GM13976 (cell line): ENCODE results near the gene RTL9.

ENCODE experiments used
- DNase-seq: peaks from one replicate; pipeline ENCODE4 v3.0.0; 2012; ENCODE audit warnings: low spot score
- CTCF ChIP-seq: IDR thresholded peaks from 2 replicates; pipeline ENCODE4 v1.5.1; 2012; ENCODE audit warnings: borderline replicate concordance, mild to moderate bottlenecking; ENCODE audit not compliant: insufficient read depth; ENCODE audit errors: extremely low read depth, missing control alignments, control extremely low read depth
- in situ Hi-C: fragments of 300-500 bp; cut with MboI; formaldehyde crosslinking; loops from one replicate; pipeline ENCODE4 v1.12.0; 2022; ENCODE audit warnings: low sequenced_read_pairs, mixed read lengths, inconsistent platforms; ENCODE audit not compliant: unreplicated experiment

Gene RTL9

GRCh38 chrX:110397339-110397738, 38.7 kb downstream of the RTL9 start:
- in situ Hi-C loops = no loop called here
- no peak for TF ChIP-seq CTCF
- no peak for DNase-seq

GRCh38 chrX:110397904-110398303, 39.3 kb downstream of the RTL9 start:
- no peak for TF ChIP-seq CTCF
- in situ Hi-C loops = no loop called here
- no peak for DNase-seq

- no peak for TF ChIP-seq CTCF
- DNase-seq = no peak
- in situ Hi-C loops = no loop called here
These were observed 40.8 kb downstream of the RTL9 start for GRCh38 chrX:110399497-110399896.

- in situ Hi-C loops = loop anchor here (5.0 to 25.0 kb wide), 2 partner anchors 243 to 488 kb away; no protein-coding TSS in a partner anchor
- DNase-seq = no peak
- TF ChIP-seq CTCF = no peak
These were observed 41.3 kb downstream of the RTL9 start for GRCh38 chrX:110399966-110400365.

- DNase-seq = no peak
- TF ChIP-seq CTCF = no peak
- in situ Hi-C loops = loop anchor here (5.0 to 25.0 kb wide), 2 partner anchors 244 to 489 kb away; no protein-coding TSS in a partner anchor
These were observed 42.5 kb downstream of the RTL9 start for GRCh38 chrX:110401135-110401534.

GRCh38 chrX:110402091-110402849, 43.6 kb downstream of the RTL9 start:
- in situ Hi-C loops = loop anchor here (5.0 to 25.0 kb wide), 2 partner anchors 245 to 490 kb away; no protein-coding TSS in a partner anchor
- no peak for DNase-seq
- no peak for TF ChIP-seq CTCF
